GM21423 (cell line): ENCODE data around the gene OBSL1.

ENCODE experiments used
- ATAC-seq: cut with Tn5 transposase; IDR thresholded peaks from one replicate; pipeline ENCODE4 v1.9.1; 2021; ENCODE audit warnings: mild to moderate bottlenecking, moderate library complexity; ENCODE audit not compliant: unreplicated experiment

OBSL1 gene

GRCh38 chr2:219552382-219553167, 18.8 kb downstream of the OBSL1 start:
- ATAC-seq, result peak; percentile 89

DNA sequence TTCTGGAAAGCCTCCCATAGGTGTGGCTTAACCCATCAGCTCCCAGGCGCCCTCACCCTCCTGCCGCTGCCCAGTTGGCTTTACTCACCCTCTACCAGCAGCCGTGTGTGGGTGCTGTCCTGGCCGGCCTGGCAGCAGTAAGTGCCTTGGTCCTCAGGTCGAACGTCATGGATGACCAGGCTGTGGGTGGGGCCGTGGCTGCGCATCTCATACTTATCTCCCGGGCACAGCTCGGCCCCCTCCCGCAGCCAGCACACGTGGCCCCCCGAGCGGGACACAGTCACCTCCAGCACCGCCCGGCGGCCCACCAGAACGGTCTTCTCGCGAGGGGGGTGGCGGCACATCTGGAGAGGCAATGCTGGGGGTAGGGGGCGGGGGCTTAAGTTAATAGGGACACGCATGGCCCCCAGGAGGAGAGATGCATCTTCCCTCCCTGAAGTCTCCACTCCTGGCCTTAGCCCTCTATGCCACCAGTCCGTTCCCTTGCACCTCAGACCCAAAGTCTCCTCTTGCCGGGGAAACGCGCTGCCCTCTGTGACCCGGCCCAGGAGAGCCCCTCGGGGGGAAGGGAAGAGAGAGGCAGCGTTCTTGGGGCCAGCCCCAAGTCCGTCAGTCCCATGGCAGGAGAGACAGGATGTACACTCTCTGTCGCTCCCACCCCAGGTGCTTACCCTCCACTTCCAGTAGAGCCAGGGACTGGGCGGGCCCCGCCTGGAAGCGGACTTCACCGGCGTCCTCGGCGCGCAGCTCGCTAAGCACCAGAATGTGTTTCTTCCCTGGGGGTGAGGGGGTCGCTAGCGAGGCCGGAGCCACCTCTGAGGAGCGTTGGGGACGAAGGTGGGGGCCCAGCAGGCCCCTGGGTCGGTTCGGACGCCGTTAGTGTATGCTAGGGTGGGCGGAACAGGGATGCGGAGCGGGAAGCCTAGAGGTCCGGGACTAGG, 19.6 kb downstream of the OBSL1 start:
- ATAC-seq, result peak; percentile 22

DNA sequence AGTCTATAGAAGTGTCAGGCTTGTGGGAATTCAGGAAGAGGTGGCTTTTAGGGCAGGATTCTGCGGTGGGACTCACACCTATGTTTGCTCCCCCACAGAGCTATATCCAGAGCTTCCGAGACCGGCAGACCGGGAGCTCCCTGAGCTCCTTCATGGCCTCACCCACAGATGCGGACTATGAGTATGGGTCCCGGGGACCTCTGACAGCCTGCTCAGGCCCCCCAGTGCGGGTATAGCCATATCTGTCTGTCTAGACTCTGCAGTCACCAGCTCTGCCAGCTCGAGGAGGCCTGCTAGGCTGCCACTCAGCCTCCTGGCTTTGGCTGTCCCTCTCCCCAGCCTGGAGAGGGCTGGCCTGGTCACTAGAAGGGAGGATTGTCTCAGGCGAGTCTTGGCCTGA, 21.7 kb downstream of the OBSL1 start:
- no peak for ATAC-seq

GRCh38 chr2:219548990-219549389, 22.3 kb downstream of the OBSL1 start:
- ATAC-seq, result no peak

DNA sequence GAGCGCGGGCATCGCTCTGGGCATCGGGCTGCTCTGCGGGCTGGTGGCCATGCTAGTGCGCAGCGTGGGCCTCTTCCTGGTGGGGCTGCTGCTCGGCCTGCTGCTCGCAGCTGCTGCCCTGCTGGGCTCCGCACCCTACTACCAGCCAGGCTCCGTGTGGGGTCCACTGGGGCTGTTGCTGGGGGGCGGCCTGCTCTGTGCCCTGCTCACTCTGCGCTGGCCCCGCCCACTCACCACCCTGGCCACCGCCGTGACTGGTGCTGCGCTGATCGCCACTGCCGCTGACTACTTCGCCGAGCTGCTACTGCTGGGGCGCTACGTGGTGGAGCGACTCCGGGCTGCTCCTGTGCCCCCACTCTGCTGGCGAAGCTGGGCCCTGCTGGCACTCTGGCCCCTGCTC, 23.7 kb downstream of the OBSL1 start:
- no peak for ATAC-seq

DNA sequence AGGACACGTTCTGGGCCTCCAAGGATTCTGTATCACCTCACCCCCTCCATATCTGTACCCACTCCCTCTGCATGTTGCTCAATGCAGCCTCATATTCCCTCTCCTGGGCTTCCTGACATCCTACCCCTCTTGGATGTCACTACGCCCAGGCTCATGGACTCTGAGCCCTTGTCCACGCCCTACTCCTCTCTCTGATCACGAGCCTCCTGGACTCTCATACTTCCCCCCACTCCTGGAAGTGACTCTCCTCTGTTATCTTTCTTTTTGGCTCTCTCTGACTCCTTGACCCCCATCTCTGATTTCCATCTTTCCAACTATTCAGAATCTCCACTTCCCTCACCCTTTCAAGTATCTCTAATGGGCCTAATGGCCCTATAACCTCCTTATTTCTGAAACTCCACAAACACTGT, 25.4 kb downstream of the OBSL1 start:
- no peak for ATAC-seq

- ATAC-seq, result no peak
Observed at GRCh38 chr2:219545295-219545942, 25.9 kb downstream of the OBSL1 start.

DNA sequence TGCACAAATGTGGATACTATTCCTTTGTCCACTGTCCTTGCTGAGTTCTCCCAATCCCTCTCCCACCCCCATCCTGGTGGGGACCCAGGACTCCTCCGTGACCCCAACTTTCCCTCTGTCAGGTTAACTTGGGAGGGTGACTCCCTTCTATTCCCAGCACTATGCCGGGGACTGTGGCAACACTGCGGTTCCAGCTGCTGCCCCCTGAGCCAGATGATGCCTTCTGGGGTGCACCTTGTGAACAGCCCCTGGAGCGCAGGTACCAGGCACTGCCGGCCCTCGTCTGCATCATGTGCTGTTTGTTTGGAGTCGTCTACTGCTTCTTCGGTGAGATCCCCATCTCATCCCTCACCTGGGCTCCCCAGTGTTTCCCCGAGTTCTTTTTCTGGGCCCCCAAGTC, 26.8 kb downstream of the OBSL1 start:
- ATAC-seq, result no peak

- peak; percentile 74 for ATAC-seq
Observed at GRCh38 chr2:219543596-219544358, 27.6 kb downstream of the OBSL1 start, which contains the start of the genes CHPF and TMEM198. Gene CHPF, minus strand, starts transcription at chr2:219543809. Its CDS starts 271 bp downstream, at chr2:219543538. Gene TMEM198, plus strand, starts transcription at chr2:219544028. Its CDS starts 700 bp downstream, at chr2:219544728.

- ATAC-seq, result peak; percentile 34
Observed at GRCh38 chr2:219542931-219543595, 28.3 kb downstream of the OBSL1 start.

- peak; percentile 42 for ATAC-seq
Observed at GRCh38 chr2:219541611-219542180, 29.6 kb downstream of the OBSL1 start.

- no peak for ATAC-seq
Observed at GRCh38 chr2:219540784-219541504, 30.4 kb downstream of the OBSL1 start.

DNA sequence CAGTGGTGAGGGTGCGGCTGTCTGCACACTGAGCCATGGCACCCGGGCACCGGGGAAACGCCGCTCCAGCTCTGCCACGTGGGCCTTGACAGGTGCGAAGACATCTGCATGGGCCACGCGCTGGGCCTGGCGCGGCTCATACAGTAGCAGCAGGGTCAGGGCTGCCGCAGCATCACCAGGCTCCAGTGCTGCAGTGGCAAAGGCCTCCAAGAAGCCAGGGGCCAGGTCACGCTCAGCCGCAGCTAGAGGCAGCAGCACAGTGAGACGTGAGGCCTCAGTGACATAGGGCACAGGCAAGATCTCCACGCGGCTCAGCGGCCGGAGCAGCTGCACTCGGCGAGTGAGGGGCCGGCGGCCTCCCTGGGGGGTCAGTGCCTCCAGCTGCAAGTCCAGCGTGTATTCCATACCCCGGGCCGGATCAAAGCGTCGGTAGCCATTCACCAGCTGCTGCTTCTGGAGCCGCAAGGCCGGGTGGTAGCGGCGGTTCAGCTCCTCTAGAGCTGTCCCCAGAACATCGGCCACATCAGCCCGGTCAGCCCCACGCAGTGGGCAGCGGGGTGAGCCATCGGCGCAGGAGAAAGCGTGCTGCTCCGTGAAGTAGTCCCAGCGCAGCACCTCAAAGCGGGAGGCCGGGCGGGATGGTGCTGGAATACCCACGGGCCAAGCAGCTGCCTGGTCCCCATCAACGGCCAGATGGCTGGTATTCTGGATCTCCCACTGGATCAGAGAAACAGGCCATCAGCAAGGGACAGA, 31.2 kb downstream of the OBSL1 start:
- no peak for ATAC-seq

GRCh38 chr2:219538956-219539788, 32.2 kb downstream of the OBSL1 start:
- ATAC-seq, result no peak

DNA sequence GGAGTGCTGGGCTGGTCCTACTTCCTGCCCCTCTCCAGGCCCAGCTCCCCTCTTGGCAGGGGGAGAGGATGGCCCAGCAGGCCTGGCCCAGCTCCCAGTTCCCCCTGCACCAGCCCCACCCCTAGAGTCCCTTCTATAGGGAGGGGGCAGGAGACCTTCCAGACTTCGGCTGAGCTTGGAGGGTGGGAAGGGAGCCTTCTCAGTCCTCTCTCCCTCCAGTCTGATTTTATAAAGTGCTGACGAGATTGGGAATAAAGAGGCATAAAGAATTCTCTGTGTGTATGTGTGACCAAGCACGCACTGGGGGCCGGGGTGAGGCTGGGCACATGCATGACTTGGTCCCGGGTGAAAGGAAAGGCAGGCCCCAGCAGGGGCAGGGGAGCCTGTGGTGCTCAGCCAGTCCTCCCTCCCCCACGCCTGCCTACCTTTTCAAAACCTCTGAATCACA, 32.8 kb downstream of the OBSL1 start:
- ATAC-seq, result no peak

GRCh38 chr2:219537657-219538488, 33.5 kb downstream of the OBSL1 start:
- no peak for ATAC-seq
